ENCODE data around the gene TAPT1. TPM values are rescaled to one million over a fixed set of nuclear protein-coding genes. Genes with fewer than 3 reads are reported as not detected.
"Not testable (repeated sequence)": the region's sequence is repeated elsewhere in the genome, so short reads cannot be mapped to it uniquely, and the experiment has no call there.

TAPT1 gene
- total RNA-seq, 1 experiment from 2014 or later = 23.7 TPM

DNA sequence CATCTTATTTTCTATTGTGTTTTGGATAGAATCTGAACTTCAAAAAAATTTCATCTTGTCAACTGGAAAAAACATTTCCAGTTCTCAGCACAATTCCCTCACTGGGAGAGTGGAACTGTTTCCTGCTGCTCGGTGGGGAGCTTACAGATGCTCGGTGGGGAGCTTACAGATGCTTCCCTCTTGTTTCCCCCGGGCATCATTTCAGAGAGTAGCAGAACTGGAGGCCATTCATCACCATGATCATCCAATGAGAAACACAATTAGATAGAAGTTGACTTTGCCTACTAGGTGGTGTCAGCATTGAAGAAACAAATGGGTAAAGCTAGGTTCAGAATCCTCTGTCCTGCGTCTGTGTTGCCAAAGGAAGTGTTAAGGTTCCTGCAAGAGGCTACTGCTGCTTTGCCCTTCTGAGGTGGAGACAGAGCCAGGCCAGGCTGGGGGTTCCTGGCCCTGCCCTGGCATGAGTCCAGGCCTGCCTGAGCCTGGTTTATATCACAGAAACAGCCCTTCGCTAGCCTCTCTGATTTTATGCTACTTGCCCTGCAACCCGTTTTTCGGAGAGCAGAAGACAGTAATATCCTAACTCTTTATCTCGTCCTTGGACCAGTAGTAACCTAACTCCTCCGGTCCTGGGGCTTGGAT, 70.6 kb downstream of the TAPT1 start:
- H3K27ac Mint-ChIP-seq (ENCODE audit: unreplicated experiment) = no peak overlapping the region
- no peaks in the 10 kb centered on the region for H3K36me3 ChIP-seq (ENCODE audit: control insufficient read depth, insufficient read depth, low read length)
- no peak overlapping the region for H3K4me3 ChIP-seq (ENCODE audit: low read depth, low read length)
- peaks cover 16% of the 10 kb centered on the region; the same call in 1 of the 2 replicates for H3K4me1 ChIP-seq
- ChIA-PET CTCF (no interaction called here), POLR2A (no interaction called here)
- H3K9me3 ChIP-seq = no peaks in the 10 kb centered on the region
- intact Hi-C loops (cut with micrococcal nuclease; ENCODE audit: unreplicated experiment) = no loop called here
- no peaks in the 10 kb centered on the region for H3K27me3 Mint-ChIP-seq (ENCODE audit: insufficient read depth, unreplicated experiment)
- no peaks in the 10 kb centered on the region for H3K36me3 Mint-ChIP-seq (ENCODE audit: insufficient read depth, unreplicated experiment)
- H3K4me1 Mint-ChIP-seq (ENCODE audit: low read depth, unreplicated experiment) = peaks cover 18% of the 10 kb centered on the region
- no peak overlapping the region for H3K4me3 Mint-ChIP-seq (ENCODE audit: unreplicated experiment)
- no peaks in the 10 kb centered on the region for H3K27me3 ChIP-seq (replicated peaks; ENCODE audit: control insufficient read depth, insufficient read depth, low read length)
- H3K9me3 Mint-ChIP-seq (ENCODE audit: unreplicated experiment) = no peaks in the 10 kb centered on the region
- TF ChIP-seq, protein P1, sequence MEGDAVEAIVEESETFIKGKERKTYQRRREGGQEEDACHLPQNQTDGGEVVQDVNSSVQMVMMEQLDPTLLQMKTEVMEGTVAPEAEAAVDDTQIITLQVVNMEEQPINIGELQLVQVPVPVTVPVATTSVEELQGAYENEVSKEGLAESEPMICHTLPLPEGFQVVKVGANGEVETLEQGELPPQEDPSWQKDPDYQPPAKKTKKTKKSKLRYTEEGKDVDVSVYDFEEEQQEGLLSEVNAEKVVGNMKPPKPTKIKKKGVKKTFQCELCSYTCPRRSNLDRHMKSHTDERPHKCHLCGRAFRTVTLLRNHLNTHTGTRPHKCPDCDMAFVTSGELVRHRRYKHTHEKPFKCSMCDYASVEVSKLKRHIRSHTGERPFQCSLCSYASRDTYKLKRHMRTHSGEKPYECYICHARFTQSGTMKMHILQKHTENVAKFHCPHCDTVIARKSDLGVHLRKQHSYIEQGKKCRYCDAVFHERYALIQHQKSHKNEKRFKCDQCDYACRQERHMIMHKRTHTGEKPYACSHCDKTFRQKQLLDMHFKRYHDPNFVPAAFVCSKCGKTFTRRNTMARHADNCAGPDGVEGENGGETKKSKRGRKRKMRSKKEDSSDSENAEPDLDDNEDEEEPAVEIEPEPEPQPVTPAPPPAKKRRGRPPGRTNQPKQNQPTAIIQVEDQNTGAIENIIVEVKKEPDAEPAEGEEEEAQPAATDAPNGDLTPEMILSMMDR (IDR thresholded peaks at IDR 0.05; ENCODE audit: insufficient read depth in 1 of 2, low read depth in 1 of 2, low read length in 1 of 2, severe bottlenecking in 1 of 2, unreplicated experiment in 1 of 2) = no peak
- BruUV-seq (replicated peaks) = no TSS peak
- no peak for DNase-seq

DNA sequence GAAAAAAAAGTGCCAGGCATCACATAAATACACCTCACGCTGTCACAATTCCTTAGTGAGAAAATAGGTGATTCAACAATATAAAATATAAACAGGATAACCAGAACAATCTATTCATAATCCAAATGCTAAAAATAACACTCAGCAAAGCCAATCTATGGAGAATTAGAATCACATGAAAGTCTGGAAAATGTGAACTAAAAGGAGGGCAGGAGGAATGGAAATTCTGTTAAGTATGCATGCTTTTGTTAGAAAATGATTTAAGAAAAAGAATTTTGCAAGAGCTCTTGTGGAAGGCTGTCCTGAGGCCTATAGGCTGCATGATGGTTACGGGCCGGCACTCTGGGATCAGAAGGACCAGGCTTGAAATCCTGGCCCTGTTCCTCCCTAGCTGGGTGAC, 71.8 kb downstream of the TAPT1 start:
- H3K4me3 ChIP-seq (ENCODE audit: low read depth, low read length) = no peak overlapping the region
- H3K9me3 ChIP-seq = no peaks in the 10 kb centered on the region
- intact Hi-C loops (cut with micrococcal nuclease; ENCODE audit: unreplicated experiment) = no loop called here
- POLR2A ChIA-PET = no interaction called here
- H3K4me1 Mint-ChIP-seq (ENCODE audit: low read depth, unreplicated experiment) = peaks cover 15% of the 10 kb centered on the region
- H3K4me3 Mint-ChIP-seq (ENCODE audit: unreplicated experiment) = no peak overlapping the region
- no peaks in the 10 kb centered on the region for H3K36me3 ChIP-seq (ENCODE audit: control insufficient read depth, insufficient read depth, low read length)
- H3K36me3 Mint-ChIP-seq (ENCODE audit: insufficient read depth, unreplicated experiment) = no peaks in the 10 kb centered on the region
- no peak for DNase-seq
- no peaks in the 10 kb centered on the region for H3K9me3 Mint-ChIP-seq (ENCODE audit: unreplicated experiment)
- H3K27me3 Mint-ChIP-seq (ENCODE audit: insufficient read depth, unreplicated experiment) = no peaks in the 10 kb centered on the region
- CTCF ChIA-PET = no interaction called here
- no peak overlapping the region for H3K27ac Mint-ChIP-seq (ENCODE audit: unreplicated experiment)
- TF ChIP-seq, protein P1 (IDR thresholded peaks at IDR 0.05; ENCODE audit: insufficient read depth in 1 of 2, low read depth in 1 of 2, low read length in 1 of 2, severe bottlenecking in 1 of 2, unreplicated experiment in 1 of 2) = no peak
- peaks cover 16% of the 10 kb centered on the region; the same call in 1 of the 2 replicates for H3K4me1 ChIP-seq
- H3K27me3 ChIP-seq (replicated peaks; ENCODE audit: control insufficient read depth, insufficient read depth, low read length) = no peaks in the 10 kb centered on the region
- BruUV-seq (replicated peaks) = no TSS peak

DNA sequence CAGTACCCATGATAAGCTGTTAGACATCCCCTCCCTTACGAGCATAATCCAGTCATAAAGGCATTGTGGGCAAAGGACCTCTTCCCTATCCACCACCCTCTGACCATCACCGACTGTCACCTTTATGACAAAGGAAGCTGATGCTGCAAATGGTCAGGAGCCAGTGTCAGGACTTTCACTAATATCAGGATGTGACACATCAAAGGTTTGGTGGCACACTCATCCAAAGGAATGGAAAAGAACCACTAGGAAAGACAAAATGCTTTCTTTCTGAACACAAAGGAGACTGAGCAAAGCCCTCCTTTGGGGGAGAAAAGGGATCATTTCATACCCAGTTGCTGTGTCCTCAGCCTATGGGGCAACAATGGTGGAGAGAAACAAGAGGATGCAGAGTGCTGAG, 75.6 kb downstream of the TAPT1 start:
- ChIA-PET POLR2A (no interaction called here), CTCF (no interaction called here)
- Histone ChIP-seq H3K4me1 (no peaks in the 10 kb centered on the region), H3K4me3 (ENCODE audit: low read depth, low read length) (no peak overlapping the region), H3K36me3 (ENCODE audit: control insufficient read depth, insufficient read depth, low read length) (no peaks in the 10 kb centered on the region), H3K9me3 (0 out of 2 replicates have a peak, but pooled peaks cover 7% of the 10 kb centered on the region), H3K27me3 (replicated peaks; ENCODE audit: control insufficient read depth, insufficient read depth, low read length) (no peaks in the 10 kb centered on the region)
- H3K9me3 Mint-ChIP-seq (ENCODE audit: unreplicated experiment) = peaks cover 7% of the 10 kb centered on the region
- no peak overlapping the region for H3K27ac Mint-ChIP-seq (ENCODE audit: unreplicated experiment)
- intact Hi-C loops (cut with micrococcal nuclease; ENCODE audit: unreplicated experiment) = no loop called here
- H3K4me3 Mint-ChIP-seq (ENCODE audit: unreplicated experiment) = no peak overlapping the region
- TF ChIP-seq, protein P1 (IDR thresholded peaks at IDR 0.05; ENCODE audit: insufficient read depth in 1 of 2, low read depth in 1 of 2, low read length in 1 of 2, severe bottlenecking in 1 of 2, unreplicated experiment in 1 of 2) = no peak
- no TSS peak for BruUV-seq (replicated peaks)
- no peak for DNase-seq
- H3K4me1 Mint-ChIP-seq (ENCODE audit: low read depth, unreplicated experiment) = no peaks in the 10 kb centered on the region
- no peaks in the 10 kb centered on the region for H3K27me3 Mint-ChIP-seq (ENCODE audit: insufficient read depth, unreplicated experiment)
- H3K36me3 Mint-ChIP-seq (ENCODE audit: insufficient read depth, unreplicated experiment) = peaks cover 6% of the 10 kb centered on the region

DNA sequence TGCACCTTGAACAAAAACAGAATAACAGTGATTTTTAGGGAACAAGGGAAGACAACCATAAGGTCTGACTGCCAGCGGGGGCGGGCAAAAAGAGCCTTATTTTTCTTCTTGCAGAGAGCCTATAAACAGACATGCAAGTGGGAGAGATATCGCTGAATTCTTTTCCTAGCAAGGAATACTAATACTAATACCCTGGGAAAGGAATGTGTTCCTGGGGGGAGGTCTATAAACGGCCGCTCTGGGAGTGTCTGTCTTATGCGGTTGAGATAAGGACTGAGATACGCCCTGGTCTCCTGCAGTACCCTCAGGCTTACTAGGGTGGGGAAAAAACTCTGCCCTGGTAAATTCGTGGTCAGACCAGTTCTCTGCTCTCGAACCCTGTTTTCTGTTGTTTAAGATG, 81.4 kb downstream of the TAPT1 start:
- POLR2A ChIA-PET; H3K36me3 ChIP-seq (ENCODE audit: control insufficient read depth, insufficient read depth, low read length); H3K27me3 Mint-ChIP-seq (ENCODE audit: insufficient read depth, unreplicated experiment); BruUV-seq (replicated peaks); CTCF ChIA-PET; intact Hi-C loops (cut with micrococcal nuclease; ENCODE audit: unreplicated experiment); H3K4me1 ChIP-seq; H3K36me3 Mint-ChIP-seq (ENCODE audit: insufficient read depth, unreplicated experiment); H3K4me1 Mint-ChIP-seq (ENCODE audit: low read depth, unreplicated experiment); H3K27ac Mint-ChIP-seq (ENCODE audit: unreplicated experiment); H3K27me3 ChIP-seq (replicated peaks; ENCODE audit: control insufficient read depth, insufficient read depth, low read length); H3K4me3 ChIP-seq (ENCODE audit: low read depth, low read length); H3K4me3 Mint-ChIP-seq (ENCODE audit: unreplicated experiment): not testable (repeated sequence)
- peak in 1 of 2 experiments; percentile 26 for DNase-seq
- H3K9me3 Mint-ChIP-seq (ENCODE audit: unreplicated experiment) = peaks cover 35% of the 10 kb centered on the region
- H3K9me3 ChIP-seq = peaks cover 17% of the 10 kb centered on the region; the same call in 1 of the 2 replicates
